K562 treated with DMSO at 1 percent for 24 hours (cell line): ENCODE results near the gene SMO. TPM values are rescaled to one million over a fixed set of nuclear protein-coding genes. Genes with fewer than 3 reads are reported as not detected.

Experiments used
- total RNA-seq: library from RNA; unstranded; fragments of 300-600 nt; gene quantifications from 2 replicates; pipeline ENCODE4 v1.2.3, GENCODE V29; 2022; ENCODE audit warnings: low read depth; ENCODE audit not compliant: insufficient read depth

The SMO gene
- 0.21 TPM in 1 of 2 replicates, not detected in the other for total RNA-seq

DNA sequence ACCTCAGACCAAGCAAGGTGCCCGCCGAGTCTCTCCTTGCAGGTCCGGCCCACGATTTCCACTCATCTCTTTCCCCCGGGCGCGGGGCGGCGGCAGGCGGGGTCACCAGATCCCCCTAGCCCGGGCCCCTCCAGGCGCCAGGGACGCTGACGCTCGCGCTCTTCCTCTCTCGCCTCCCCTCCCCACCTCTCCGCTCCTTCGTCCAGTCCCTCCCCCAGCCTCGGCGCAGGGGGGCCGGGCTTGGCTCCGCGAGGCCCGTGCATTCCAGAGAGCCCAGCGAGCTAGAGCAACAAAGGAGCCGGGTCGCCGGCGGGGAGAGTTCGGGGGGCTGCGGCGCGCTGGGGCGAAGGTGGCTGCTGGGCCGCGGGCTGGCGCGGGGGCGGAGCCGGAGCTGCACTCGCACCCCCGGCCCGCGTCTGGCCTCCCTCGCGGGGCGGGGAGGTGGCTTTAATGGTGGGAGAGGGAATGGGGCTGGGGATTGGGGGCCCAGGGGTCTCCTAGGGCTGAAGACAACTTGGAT, at the start of gene SMO:
SMO (plus strand) TSS at position 262 of the 520 bp plus-strand sequence. CDS start 519 bp downstream, outside the sequence.

DNA sequence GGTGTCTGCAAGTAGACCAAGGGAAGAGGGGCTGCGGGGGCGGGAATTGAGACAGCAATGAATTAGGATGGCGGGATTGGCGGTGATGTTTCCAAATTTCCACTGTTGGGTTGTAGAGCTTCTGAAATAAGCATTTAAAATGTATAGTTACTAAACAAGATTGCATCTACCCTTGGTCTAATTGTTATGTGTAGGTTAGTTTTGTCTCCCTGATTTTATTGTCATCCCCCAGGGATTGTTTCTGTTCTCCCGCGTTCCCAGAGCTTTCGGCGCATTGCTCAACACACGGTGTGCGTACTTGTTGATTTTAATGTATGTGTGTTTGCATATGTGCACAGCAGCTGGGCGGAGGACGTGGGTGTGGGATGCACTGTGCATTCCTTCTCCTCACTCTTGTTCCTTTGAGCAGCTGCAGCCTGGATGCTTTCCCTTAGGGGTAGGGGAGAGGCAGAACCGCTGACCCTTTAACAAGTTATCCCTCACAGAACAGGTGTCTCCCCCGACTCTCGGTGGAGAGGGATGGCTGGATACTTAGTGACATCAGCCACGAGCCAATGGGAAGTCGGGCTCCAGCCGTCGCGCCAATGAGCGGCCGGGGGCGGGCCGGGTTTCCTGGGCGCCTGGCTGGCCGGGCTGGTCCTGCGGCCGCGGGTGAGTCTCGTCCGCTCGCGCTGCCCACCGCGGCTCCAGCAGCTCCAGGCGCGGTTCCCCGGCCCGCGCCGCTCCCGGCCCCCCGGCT, 44.2 kb upstream of the SMO start, which contains the start of gene TSPAN33:
TSPAN33 (plus strand) TSS at position 613 of the 739 bp plus-strand sequence. CDS start 274 bp downstream, outside the sequence.

DNA sequence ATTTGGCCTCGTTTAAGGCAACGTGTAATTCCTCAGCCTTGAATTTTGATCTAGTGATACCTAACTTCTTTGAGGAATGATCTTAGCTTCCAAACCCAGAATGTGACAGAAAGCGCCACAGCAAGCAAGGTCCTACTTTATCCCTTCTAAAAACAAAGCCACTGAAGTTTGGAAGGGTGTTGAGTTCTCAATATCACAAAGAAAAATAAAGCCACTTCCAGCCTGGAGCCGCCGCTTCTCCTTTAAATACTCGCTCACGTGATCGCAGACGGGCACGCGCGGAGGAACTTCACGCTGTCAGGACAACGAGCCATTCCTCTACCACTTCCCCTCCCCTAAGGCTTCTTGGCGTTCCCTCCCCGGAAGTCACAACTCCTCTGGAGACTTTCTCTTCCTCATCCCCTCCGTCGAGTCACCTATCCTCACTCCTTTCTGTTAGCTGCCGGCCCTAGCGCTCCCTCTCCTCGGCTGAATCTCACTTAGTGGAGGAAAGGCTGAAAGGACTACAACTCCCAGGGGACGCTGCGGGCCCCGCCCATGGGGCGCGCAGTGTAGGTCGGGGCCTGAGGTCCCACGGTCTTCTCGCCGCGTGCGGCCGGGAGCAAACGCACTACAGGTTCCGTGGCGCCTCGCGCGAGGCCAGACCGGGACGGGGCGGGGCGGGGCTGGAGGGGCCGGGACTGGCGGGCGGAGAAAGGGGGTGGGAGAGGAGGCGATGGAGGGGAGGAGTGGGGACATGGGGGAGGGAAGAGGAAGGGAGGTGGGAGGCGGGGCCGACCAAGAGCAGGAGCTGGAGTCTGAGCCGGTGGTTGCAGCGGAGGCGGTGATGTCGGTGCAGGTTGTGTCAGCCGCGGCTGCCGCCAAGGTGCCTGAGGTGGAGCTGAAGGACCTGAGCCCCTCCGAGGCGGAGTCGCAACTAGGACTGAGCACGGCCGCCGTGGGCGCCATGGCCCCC, 36.1 kb downstream of the SMO start, which contains the start of gene AHCYL2:
AHCYL2 (plus strand) TSS at position 780 of the 955 bp plus-strand sequence.

Other genes with a start within 250 kb of the SMO start
- gene TNPO3, start 133.5 kb upstream of the SMO start, total RNA-seq, result 77.7 and 79.3 TPM in 2 replicates
- gene TSPAN33, start 43.9 kb upstream of the SMO start, total RNA-seq, result 0.37 and 0.43 TPM in 2 replicates
- 10.7 and 13.2 TPM in 2 replicates for gene AHCYL2, start 36.4 kb downstream of the SMO start, total RNA-seq
- 19.0 and 20.6 TPM in 2 replicates for gene STRIP2, start 245.8 kb downstream of the SMO start, total RNA-seq